BLaER1 treated with 17β-estradiol and CSF1 and Interleukin-3, amounts not matched to agents 10 nM and 100 nM (cell line): ENCODE data around the gene ASCL2.

Experiments used
- H3K27ac ChIP-seq, 11 experiments: shearing (Covaris generic); formaldehyde crosslinking; 2 replicates each; pipeline ENCODE4 v1.8.1; 2022
- H3K27me3 ChIP-seq, 11 experiments: shearing (Covaris generic); formaldehyde crosslinking; 2 replicates each; pipeline ENCODE4 v1.8.1; 2022
- H3K36me3 ChIP-seq, 11 experiments: shearing (Covaris generic); formaldehyde crosslinking; 2 replicates each; pipeline ENCODE4 v1.8.1; 2022
- H3K4me1 ChIP-seq, 10 experiments: shearing (Covaris generic); formaldehyde crosslinking; 2 replicates each; pipeline ENCODE4 v1.8.1; 2022
- H3K4me2 ChIP-seq, 11 experiments: shearing (Covaris generic); formaldehyde crosslinking; 2 replicates each; pipeline ENCODE4 v1.8.1; 2022
- H3K4me3 ChIP-seq, 10 experiments: shearing (Covaris generic); formaldehyde crosslinking; 2 replicates each; pipeline ENCODE4 v1.8.1; 2022
- H3K9ac ChIP-seq, 11 experiments: shearing (Covaris generic); formaldehyde crosslinking; 2 replicates each; pipeline ENCODE4 v1.8.1; 2022
- H3K9me3 ChIP-seq, 11 experiments: shearing (Covaris generic); formaldehyde crosslinking; replicated peaks in 1 of 11; 2 replicates each; pipeline ENCODE4 v1.8.1; 2022
- H4K20me1 ChIP-seq, 11 experiments: shearing (Covaris generic); formaldehyde crosslinking; 2 replicates each; pipeline ENCODE4 v1.8.1; 2022
- Cebpa-rat ChIP-seq, 11 experiments: shearing (Covaris generic); IDR thresholded peaks; 2 replicates each; pipeline ENCODE4 v1.8.1; 2022

Gene ASCL2

GRCh38 chr11:2297623-2298030, 27.2 kb upstream of the ASCL2 start:
- H3K27ac ChIP-seq = no peak overlapping the region
- 0 out of 22 replicates have a peak overlapping the region, but pooled peaks of 1 of the 11 experiments have one; percentile 77 for H3K4me2 ChIP-seq
- no peak overlapping the region for H3K4me3 ChIP-seq
- peaks cover 0 to 30% (median 0%) of the 10 kb centered on the region in 11 experiments; a peak in 9 of 22 replicates for H3K36me3 ChIP-seq
- peaks cover 0 to 16% (median 0%) of the 10 kb centered on the region in 11 experiments; a peak in 6 of 22 replicates for H3K27me3 ChIP-seq
- H3K9me3 ChIP-seq = no peaks in the 10 kb centered on the region
- no peak overlapping the region for H3K9ac ChIP-seq
- H3K4me1 ChIP-seq = peaks cover 35 to 53% (median 40%) of the 10 kb centered on the region in 10 experiments
- H4K20me1 ChIP-seq = peaks cover 0 to 57% (median 5%) of the 10 kb centered on the region in 11 experiments; a peak in 12 of 22 replicates
- no peak for TF ChIP-seq Cebpa-rat (IDR thresholded peaks at IDR 0.05)

- Histone ChIP-seq H3K4me3 (no peak overlapping the region), H3K4me1 (peaks cover 29 to 47% (median 34%) of the 10 kb centered on the region in 10 experiments), H3K27me3 (peaks cover 0 to 16% (median 0%) of the 10 kb centered on the region in 11 experiments; a peak in 6 of 22 replicates), H3K9me3 (no peaks in the 10 kb centered on the region), H3K27ac (no peak overlapping the region), H4K20me1 (peaks cover 0 to 57% (median 3%) of the 10 kb centered on the region in 11 experiments; a peak in 12 of 22 replicates), H3K9ac (no peak overlapping the region), H3K4me2 (no peak overlapping the region), H3K36me3 (peaks cover 0 to 30% (median 0%) of the 10 kb centered on the region in 11 experiments; a peak in 9 of 22 replicates)
- no peak for TF ChIP-seq Cebpa-rat (IDR thresholded peaks at IDR 0.05)
Measured at GRCh38 chr11:2296913-2297622, 26.7 kb upstream of the ASCL2 start.

- peaks cover 21 to 39% (median 26%) of the 10 kb centered on the region in 10 experiments for H3K4me1 ChIP-seq
- peaks cover 0 to 57% (median 3%) of the 10 kb centered on the region in 11 experiments; a peak in 12 of 22 replicates for H4K20me1 ChIP-seq
- H3K27ac ChIP-seq = no peak overlapping the region
- H3K36me3 ChIP-seq = peaks cover 0 to 30% (median 0%) of the 10 kb centered on the region in 11 experiments; a peak in 9 of 22 replicates
- TF ChIP-seq Cebpa-rat (IDR thresholded peaks at IDR 0.05) = no peak
- no peak overlapping the region for H3K4me2 ChIP-seq
- peaks cover 0 to 13% (median 0%) of the 10 kb centered on the region in 11 experiments; a peak in 6 of 22 replicates for H3K27me3 ChIP-seq
- no peak overlapping the region for H3K4me3 ChIP-seq
- H3K9me3 ChIP-seq = no peaks in the 10 kb centered on the region
- H3K9ac ChIP-seq = no peak overlapping the region
Measured at GRCh38 chr11:2295971-2296912, 25.9 kb upstream of the ASCL2 start.

- H3K27me3 ChIP-seq = peaks cover 0 to 7% (median 0%) of the 10 kb centered on the region in 11 experiments; a peak in 4 of 22 replicates
- TF ChIP-seq Cebpa-rat (IDR thresholded peaks at IDR 0.05) = no peak
- H3K4me2 ChIP-seq = no peak overlapping the region
- H3K4me3 ChIP-seq = no peak overlapping the region
- H3K36me3 ChIP-seq = peaks cover 0 to 30% (median 0%) of the 10 kb centered on the region in 11 experiments; a peak in 9 of 22 replicates
- H3K9me3 ChIP-seq = no peaks in the 10 kb centered on the region
- peaks cover 0 to 57% (median 3%) of the 10 kb centered on the region in 11 experiments; a peak in 10 of 22 replicates for H4K20me1 ChIP-seq
- no peak overlapping the region for H3K9ac ChIP-seq
- H3K4me1 ChIP-seq = peaks cover 11 to 28% (median 18%) of the 10 kb centered on the region in 10 experiments; a peak in 19 of 20 replicates
- H3K27ac ChIP-seq = no peak overlapping the region
Measured at GRCh38 chr11:2294926-2295290, 24.5 kb upstream of the ASCL2 start.

- Histone ChIP-seq H3K27me3 (peaks cover 0 to 7% (median 0%) of the 10 kb centered on the region in 11 experiments; a peak in 4 of 22 replicates), H3K9me3 (no peaks in the 10 kb centered on the region), H3K4me2 (peak overlapping the region in 1 of 11 experiments; percentile 22; a peak in 2 of 22 replicates), H4K20me1 (peaks cover 0 to 52% (median 3%) of the 10 kb centered on the region in 11 experiments; a peak in 10 of 22 replicates), H3K4me3 (no peak overlapping the region), H3K27ac (no peak overlapping the region), H3K4me1 (peaks cover 4 to 22% (median 12%) of the 10 kb centered on the region in 10 experiments; a peak in 19 of 20 replicates), H3K36me3 (peaks cover 0 to 27% (median 0%) of the 10 kb centered on the region in 11 experiments; a peak in 9 of 22 replicates), H3K9ac (no peak overlapping the region)
- no peak for TF ChIP-seq Cebpa-rat (IDR thresholded peaks at IDR 0.05)
Measured at GRCh38 chr11:2293984-2294925, 23.9 kb upstream of the ASCL2 start.

- no peaks in the 10 kb centered on the region for H3K9me3 ChIP-seq
- peaks cover 0 to 15% (median 5%) of the 10 kb centered on the region in 10 experiments; a peak in 12 of 20 replicates for H3K4me1 ChIP-seq
- no peak overlapping the region for H3K27ac ChIP-seq
- no peak overlapping the region for H3K9ac ChIP-seq
- peaks cover 0 to 7% (median 0%) of the 10 kb centered on the region in 11 experiments; a peak in 4 of 22 replicates for H3K27me3 ChIP-seq
- peaks cover 0 to 45% (median 0%) of the 10 kb centered on the region in 11 experiments; a peak in 10 of 22 replicates for H4K20me1 ChIP-seq
- TF ChIP-seq Cebpa-rat (IDR thresholded peaks at IDR 0.05) = no peak
- no peak overlapping the region for H3K4me3 ChIP-seq
- peak overlapping the region in 1 of 11 experiments; percentile 22; a peak in 2 of 22 replicates for H3K4me2 ChIP-seq
- peaks cover 0 to 20% (median 0%) of the 10 kb centered on the region in 11 experiments; a peak in 9 of 22 replicates for H3K36me3 ChIP-seq
Measured at GRCh38 chr11:2293531-2293971, 23.2 kb upstream of the ASCL2 start.

- no peaks in the 10 kb centered on the region for H3K36me3 ChIP-seq
- no peak overlapping the region for H3K9ac ChIP-seq
- H3K9me3 ChIP-seq = no peaks in the 10 kb centered on the region
- TF ChIP-seq Cebpa-rat (IDR thresholded peaks at IDR 0.05) = no peak
- no peak overlapping the region for H3K4me3 ChIP-seq
- peaks cover 0 to 17% (median 0%) of the 10 kb centered on the region in 11 experiments; a peak in 6 of 22 replicates for H4K20me1 ChIP-seq
- H3K27me3 ChIP-seq = peaks cover 0 to 7% (median 0%) of the 10 kb centered on the region in 11 experiments; a peak in 4 of 22 replicates
- H3K27ac ChIP-seq = no peak overlapping the region
- peak overlapping the region in 1 of 11 experiments; percentile 35; a peak in 1 of 22 replicates for H3K4me2 ChIP-seq
- peaks cover 0 to 20% (median 4%) of the 10 kb centered on the region in 10 experiments; a peak in 10 of 20 replicates for H3K4me1 ChIP-seq
Measured at GRCh38 chr11:2290351-2290841, 20.0 kb upstream of the ASCL2 start.
